Measurements from ENCODE around the gene COL4A3.

DNA sequence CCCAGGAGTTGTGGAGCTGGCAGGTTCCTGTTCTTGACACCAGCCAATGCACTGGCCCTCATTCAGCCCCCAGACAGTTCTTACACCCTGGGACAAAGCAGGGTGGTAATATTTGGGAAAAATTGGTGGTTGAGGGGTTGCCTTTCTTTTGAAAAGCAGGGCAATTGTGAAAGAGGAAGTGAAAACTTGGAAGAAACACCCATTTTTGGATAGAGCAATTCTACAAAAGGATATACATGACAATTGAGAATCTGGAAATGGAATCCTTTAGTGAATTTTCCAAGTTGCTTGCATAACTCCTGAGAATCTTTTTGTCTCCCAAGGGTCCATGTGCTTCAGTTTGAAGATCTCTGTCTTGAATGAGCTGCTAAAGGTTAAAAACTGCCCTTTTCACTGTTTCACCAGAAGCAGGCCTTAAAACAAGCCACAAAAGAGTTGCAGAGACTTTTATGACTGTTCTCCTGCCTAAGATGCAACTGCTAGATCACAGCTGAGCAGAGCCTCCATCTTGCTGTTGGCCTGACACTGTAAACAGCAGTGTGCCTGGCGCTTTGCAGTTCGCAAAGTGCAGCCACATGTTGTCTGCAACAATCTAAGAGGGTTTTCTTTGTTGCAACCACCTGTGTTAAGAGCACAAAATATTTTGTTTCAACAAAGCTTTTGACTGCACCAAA is 12.2 kb upstream of the COL4A3 start:
- no peak for TF ChIP-seq POLR2AphosphoS5 (IDR thresholded peaks at IDR 0.05; ENCODE audit: low read depth, low read length)
- TF ChIP-seq TAF1 (IDR thresholded peaks at IDR 0.05; ENCODE audit: borderline replicate concordance, insufficient read depth, low read length): no peak

Measured in PFSK-1 (cell line).